Stimulated activated CD4-positive, alpha-beta T cell treated with anti-CD3 and anti-CD28 coated beads, Interleukin-1b, Interleukin-23, amount 100 ng/mL, for 1 hour (primary cell): ENCODE measurements around the gene CTAGE9.
"Not testable (repeated sequence)": the region's sequence is repeated elsewhere in the genome, so short reads cannot be mapped to it uniquely, and the experiment has no call there.

Experiments
- DNase-seq, 2 donors: peaks; one replicate each; pipeline ENCODE4 v3.0.0-alpha.2; 2020; ENCODE audit warnings: low read depth in 2 of 2

Gene CTAGE9

GRCh38 chr6:131710917-131711316, at the start of gene CTAGE9:
TSS of gene CTAGE9 (minus strand) at chr6:131711017. CDS start at chr6:131711017, 0 bp downstream.
- DNase-seq, result not testable (repeated sequence)

GRCh38 chr6:131758920-131759319, 48.1 kb upstream of the CTAGE9 start:
- DNase-seq, result no peak

- no peak for DNase-seq
These were observed 45.2 kb upstream of the CTAGE9 start for GRCh38 chr6:131756039-131756438.

- DNase-seq, result no peak
These were observed 44.8 kb upstream of the CTAGE9 start for GRCh38 chr6:131755597-131755996.

GRCh38 chr6:131754715-131755567, 44.1 kb upstream of the CTAGE9 start:
- no peak for DNase-seq

- no peak for DNase-seq
These were observed 43.3 kb upstream of the CTAGE9 start for GRCh38 chr6:131754088-131754487.

GRCh38 chr6:131751012-131751715, 40.3 kb upstream of the CTAGE9 start:
- DNase-seq, result not testable (repeated sequence)

- no peak for DNase-seq
These were observed 38.2 kb upstream of the CTAGE9 start for GRCh38 chr6:131749023-131749422.

GRCh38 chr6:131747821-131748353, 37.1 kb upstream of the CTAGE9 start:
- no peak for DNase-seq

GRCh38 chr6:131745476-131745875, 34.7 kb upstream of the CTAGE9 start:
- no peak for DNase-seq

GRCh38 chr6:131744432-131745287, 33.8 kb upstream of the CTAGE9 start:
- DNase-seq, result no peak

- DNase-seq, result no peak
These were observed 31.0 kb upstream of the CTAGE9 start for GRCh38 chr6:131741688-131742393.

GRCh38 chr6:131740161-131740560, 29.3 kb upstream of the CTAGE9 start:
- DNase-seq, result no peak

GRCh38 chr6:131739136-131739535, 28.3 kb upstream of the CTAGE9 start:
- no peak for DNase-seq

- DNase-seq, result no peak
These were observed 26.0 kb upstream of the CTAGE9 start for GRCh38 chr6:131736811-131737210.

- DNase-seq, result no peak
These were observed 25.3 kb upstream of the CTAGE9 start for GRCh38 chr6:131736003-131736596.

- DNase-seq, result no peak
These were observed 22.7 kb upstream of the CTAGE9 start for GRCh38 chr6:131733376-131734016.

GRCh38 chr6:131731224-131731623, 20.4 kb upstream of the CTAGE9 start:
- DNase-seq, result no peak

GRCh38 chr6:131730264-131730663, 19.4 kb upstream of the CTAGE9 start:
- no peak for DNase-seq

GRCh38 chr6:131729550-131729949, 18.7 kb upstream of the CTAGE9 start:
- no peak for DNase-seq
